Endothelial cell of umbilical vein (primary cell): ENCODE results near the gene INSL6. TPM values are rescaled to one million over a fixed set of nuclear protein-coding genes. Genes with fewer than 3 reads are reported as not detected.

Experiments
- BruUV-seq: library from RNA; stranded (reverse); fragments of 400-500 nt; replicated peaks from 2 replicates; lab custom pipeline; 2021; lab: Mats Ljungman, UMichigan
- CTCF ChIA-PET: fragments of 300-600, 350-600 bp; sonication (Branson Sonifier 250); formaldehyde crosslinking; loops from one replicate; lab custom pipeline; 2021; ENCODE audit warnings: antibody characterized with exemption, inconsistent platforms; lab: Charles Lee
- POLR2A ChIA-PET: fragments of 300-600, 350-600 bp; sonication (Branson Sonifier 250); formaldehyde crosslinking; loops from one replicate; lab custom pipeline; 2021; ENCODE audit warnings: antibody characterized with exemption, inconsistent platforms; lab: Charles Lee
- DNase-seq: peaks from one replicate; pipeline ENCODE4 v3.0.0-alpha.2; 2011; ENCODE audit warnings: low read depth, low spot score
- FAIRE-seq: peaks from 2 replicates; lab custom pipeline; 2011; peaks lifted over from hg19 to GRCh38; lab: Jason Lieb, UNC
- H2AFZ ChIP-seq: 2 replicates; pipeline ENCODE4 v1.6.0; 2012; ENCODE audit warnings: low read depth, low read length, control low read depth, inconsistent platforms
- H3K27ac ChIP-seq: 2 replicates; pipeline ENCODE4 v1.5.1; 2011; ENCODE audit warnings: low read depth, mild to moderate bottlenecking, control low read depth, low read length, moderate library complexity; ENCODE audit not compliant: insufficient read depth
- H3K27me3 ChIP-seq, 2 experiments: 2 replicates each; pipeline versions ENCODE4 v1.6.0 to v1.6.1; 2011; ENCODE audit warnings: low read length in 2 of 2, mixed read lengths in 1 of 2; ENCODE audit not compliant: control insufficient read depth in 2 of 2, insufficient read depth in 2 of 2
- H3K36me3 ChIP-seq, 2 experiments: 2 replicates in 1 of 2; 3 replicates in 1 of 2; pipeline ENCODE4 v1.5.1; 2011; ENCODE audit warnings: low read length in 2 of 2, mild to moderate bottlenecking in 1 of 2, moderate library complexity in 1 of 2; ENCODE audit not compliant: control insufficient read depth in 2 of 2, insufficient read depth in 2 of 2; ENCODE audit errors: extremely low read depth in 1 of 2
- H3K4me1 ChIP-seq: 3 replicates; pipeline ENCODE4 v1.5.1; 2011; ENCODE audit warnings: mild to moderate bottlenecking, low read length; ENCODE audit not compliant: control insufficient read depth, insufficient read depth; ENCODE audit errors: extremely low read depth
- H3K4me2 ChIP-seq: 2 replicates; pipeline ENCODE4 v1.6.1; 2011; ENCODE audit warnings: low read length, control low read depth, mixed read lengths; ENCODE audit not compliant: insufficient read depth
- H3K4me3 ChIP-seq, 3 experiments: fragments of 200-600 bp in 1 of 3; sonication (generic), shearing (Covaris generic) in 1 of 3; replicated peaks in 1 of 3; 2 replicates each; pipeline ENCODE4 v1.5.1; 2011 to 2016; ENCODE audit warnings: control low read depth in 3 of 3, low read length in 3 of 3, mild to moderate bottlenecking in 2 of 3, inconsistent platforms in 1 of 3, low read depth in 1 of 3, moderate library complexity in 1 of 3; ENCODE audit not compliant: insufficient read depth in 1 of 3
- H3K79me2 ChIP-seq: 2 replicates; pipeline ENCODE4 v1.6.0; 2012; ENCODE audit warnings: low read length, inconsistent platforms; ENCODE audit not compliant: control insufficient read depth, insufficient read depth
- H3K9ac ChIP-seq: replicated peaks from 2 replicates; pipeline ENCODE3; 2011; ENCODE audit warnings: low read length, control low read depth; ENCODE audit not compliant: insufficient read depth; ENCODE audit errors: extremely low read depth
- H3K9me1 ChIP-seq: replicated peaks from 3 replicates; pipeline ENCODE4 v1.6.0; 2011; ENCODE audit warnings: mild to moderate bottlenecking, low read length; ENCODE audit not compliant: control insufficient read depth, insufficient read depth; ENCODE audit errors: extremely low read depth
- H3K9me3 ChIP-seq: replicated peaks from 2 replicates; pipeline ENCODE4 v1.5.1; 2012; ENCODE audit warnings: low read length, inconsistent platforms; ENCODE audit not compliant: control insufficient read depth, insufficient read depth
- H4K20me1 ChIP-seq: replicated peaks from 2 replicates; pipeline ENCODE3; 2011; ENCODE audit warnings: mild to moderate bottlenecking, low read length; ENCODE audit not compliant: control insufficient read depth, insufficient read depth; ENCODE audit errors: extremely low read depth
- EZH2 ChIP-seq: IDR thresholded peaks from 2 replicates; pipeline ENCODE4 v1.6.1; 2012; ENCODE audit warnings: borderline replicate concordance, low read depth, mild to moderate bottlenecking, moderate library complexity, low read length, inconsistent platforms; ENCODE audit not compliant: severe bottlenecking
- FOS ChIP-seq: IDR thresholded peaks from 2 replicates; pipeline ENCODE4 v1.6.1; 2011; ENCODE audit warnings: mild to moderate bottlenecking, low read length, moderate library complexity, borderline replicate concordance; ENCODE audit not compliant: insufficient read depth
- GATA2 ChIP-seq: IDR thresholded peaks from 2 replicates; pipeline ENCODE4 v1.7.0; 2011; ENCODE audit warnings: low read depth, mild to moderate bottlenecking, moderate library complexity, mixed read lengths, low read length; ENCODE audit not compliant: insufficient read length, insufficient read depth
- JUN ChIP-seq: IDR thresholded peaks from 2 replicates; pipeline ENCODE4 v1.6.1; 2011; ENCODE audit warnings: borderline replicate concordance, low read depth; ENCODE audit not compliant: insufficient read length, insufficient read depth
- MAX ChIP-seq: IDR thresholded peaks from 2 replicates; pipeline ENCODE4 v1.6.1; 2011; ENCODE audit not compliant: insufficient read depth, insufficient read length
- MYC ChIP-seq: IDR thresholded peaks from one replicate; pipeline ENCODE4 v1.6.1; 2011; ENCODE audit warnings: mild to moderate bottlenecking, low read depth, low read length
- POLR2A ChIP-seq: IDR thresholded peaks from 2 replicates; pipeline ENCODE4 v1.6.1; 2012; ENCODE audit warnings: low read depth, mild to moderate bottlenecking, control low read depth, low read length
- POLR2AphosphoS5 ChIP-seq: IDR thresholded peaks from 2 replicates; pipeline ENCODE4 v1.6.1; 2012; ENCODE audit warnings: low read depth, mild to moderate bottlenecking, control low read depth, low read length, moderate library complexity; ENCODE audit not compliant: insufficient read depth
- dilution Hi-C: fragments of 300-500 bp; cut with MboI; formaldehyde crosslinking; loops from one replicate; pipeline ENCODE4 v1.15.0; 2019; ENCODE audit warnings: low sequenced_read_pairs; ENCODE audit not compliant: extremely low pct_ligation_motif_present
- intact Hi-C: fragments of 100-400 bp; cut with micrococcal nuclease; formaldehyde crosslinking; loops from one replicate; pipeline ENCODE4 v1.10.0; 2022
- polyA plus RNA-seq, 4 experiments: library from polyadenylated mRNA; depleted of rRNA in 3 of 4; stranded (reverse) in 3 of 4; unstranded in 1 of 4; fragments of >200 nt; gene quantifications; 2 replicates each; pipeline versions ENCODE4 v1.2.1 to v1.2.3, GENCODE V29; 2011 to 2012; ENCODE audit warnings: missing spikeins in 1 of 4
- total RNA-seq: library from RNA; stranded (reverse); gene quantifications from 2 replicates; pipeline ENCODE4 v1.2.3, GENCODE V29; 2021
- TF ChIP-seq, protein P1 (sequence below), 2 donors: IDR thresholded peaks; 1 replicate in 1 of 2; 2 replicates in 1 of 2; pipeline ENCODE4 v1.5.1; 2011; ENCODE audit warnings: low read length in 2 of 2, mild to moderate bottlenecking in 2 of 2, moderate library complexity in 2 of 2, control low read depth in 1 of 2, inconsistent platforms in 1 of 2, low read depth in 1 of 2; ENCODE audit not compliant: insufficient read depth in 1 of 2; ENCODE audit errors: extremely low read depth in 1 of 2

The INSL6 gene
- total and polyA plus RNA-seq, 2 donors (not counting 3 experiments of a cell fraction or from before 2014, with no cell fraction given), result not detected

- DNase-seq (no peak), FAIRE-seq (no peak)
- TF ChIP-seq MAX (no peak), EZH2 (no peak), FOS (no peak), POLR2AphosphoS5 (no peak), MYC (no peak), GATA2 (no peak), POLR2A (no peak), JUN (no peak)
- TF ChIP-seq, protein P1, sequence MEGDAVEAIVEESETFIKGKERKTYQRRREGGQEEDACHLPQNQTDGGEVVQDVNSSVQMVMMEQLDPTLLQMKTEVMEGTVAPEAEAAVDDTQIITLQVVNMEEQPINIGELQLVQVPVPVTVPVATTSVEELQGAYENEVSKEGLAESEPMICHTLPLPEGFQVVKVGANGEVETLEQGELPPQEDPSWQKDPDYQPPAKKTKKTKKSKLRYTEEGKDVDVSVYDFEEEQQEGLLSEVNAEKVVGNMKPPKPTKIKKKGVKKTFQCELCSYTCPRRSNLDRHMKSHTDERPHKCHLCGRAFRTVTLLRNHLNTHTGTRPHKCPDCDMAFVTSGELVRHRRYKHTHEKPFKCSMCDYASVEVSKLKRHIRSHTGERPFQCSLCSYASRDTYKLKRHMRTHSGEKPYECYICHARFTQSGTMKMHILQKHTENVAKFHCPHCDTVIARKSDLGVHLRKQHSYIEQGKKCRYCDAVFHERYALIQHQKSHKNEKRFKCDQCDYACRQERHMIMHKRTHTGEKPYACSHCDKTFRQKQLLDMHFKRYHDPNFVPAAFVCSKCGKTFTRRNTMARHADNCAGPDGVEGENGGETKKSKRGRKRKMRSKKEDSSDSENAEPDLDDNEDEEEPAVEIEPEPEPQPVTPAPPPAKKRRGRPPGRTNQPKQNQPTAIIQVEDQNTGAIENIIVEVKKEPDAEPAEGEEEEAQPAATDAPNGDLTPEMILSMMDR (IDR thresholded peaks at IDR 0.05; ENCODE audit: extremely low read depth in 1 of 2, insufficient read depth in 1 of 2, low read depth in 1 of 2, low read length in 2 of 2), result no peak
- dilution Hi-C loops, result no loop called here
- Histone ChIP-seq H3K27me3 (no peaks in the 10 kb centered on the region), H3K36me3 (peaks cover 0 to 2% of the 10 kb centered on the region in 2 experiments), H3K27ac (no peak overlapping the region), H3K9me3 (no peaks in the 10 kb centered on the region), H2AFZ (no peak overlapping the region), H3K9ac (no peak overlapping the region), H3K4me1 (no peaks in the 10 kb centered on the region), H3K9me1 (no peaks in the 10 kb centered on the region), H4K20me1 (no peaks in the 10 kb centered on the region), H3K4me3 (no peak overlapping the region), H3K4me2 (no peak overlapping the region), H3K79me2 (no peaks in the 10 kb centered on the region)
- intact Hi-C loops, result no loop called here
- ChIA-PET POLR2A (no interaction called here), CTCF (interaction anchor here (1.2 kb wide), 1 partner anchor 40 kb away, joined by 4 read pairs; no protein-coding TSS in a partner anchor)
- no TSS peak for BruUV-seq
Observed at GRCh38 chr9:5146241-5146640, 39.2 kb downstream of the INSL6 start.
